NB4 (cell line): ENCODE measurements around the gene ITPR2.

Experiments used
- CTCF ChIP-seq: IDR thresholded peaks from one replicate; pipeline ENCODE4 v1.5.1; 2012; ENCODE audit warnings: low read depth, low read length
- MAX ChIP-seq: IDR thresholded peaks from 2 replicates; pipeline ENCODE4 v1.6.1; 2011; ENCODE audit warnings: low read depth, low read length
- MYC ChIP-seq: IDR thresholded peaks from 2 replicates; pipeline ENCODE4 v1.6.1; 2011; ENCODE audit warnings: low read depth, low read length
- POLR2A ChIP-seq: IDR thresholded peaks from 2 replicates; pipeline ENCODE4 v1.6.1; 2011; ENCODE audit warnings: mild to moderate bottlenecking; ENCODE audit not compliant: insufficient read length; ENCODE audit errors: extremely low read depth

- no peak for TF ChIP-seq POLR2A
- TF ChIP-seq CTCF: no peak
- TF ChIP-seq MAX: no peak
- TF ChIP-seq MYC: no peak
These were observed 268.6 kb downstream of the ITPR2 start for GRCh38 chr12:26564391-26564790.
